Raji (cell line): Measurements from ENCODE around the gene TPTE2.
"Not testable (repeated sequence)": the region's sequence is repeated elsewhere in the genome, so short reads cannot be mapped to it uniquely, and the experiment has no call there.

Experiments
- POLR2A ChIP-seq: IDR thresholded peaks from 2 replicates; pipeline ENCODE4 v1.6.1; 2011; ENCODE audit warnings: low read depth, low read length, control low read depth; ENCODE audit not compliant: insufficient read depth

TPTE2 gene

DNA sequence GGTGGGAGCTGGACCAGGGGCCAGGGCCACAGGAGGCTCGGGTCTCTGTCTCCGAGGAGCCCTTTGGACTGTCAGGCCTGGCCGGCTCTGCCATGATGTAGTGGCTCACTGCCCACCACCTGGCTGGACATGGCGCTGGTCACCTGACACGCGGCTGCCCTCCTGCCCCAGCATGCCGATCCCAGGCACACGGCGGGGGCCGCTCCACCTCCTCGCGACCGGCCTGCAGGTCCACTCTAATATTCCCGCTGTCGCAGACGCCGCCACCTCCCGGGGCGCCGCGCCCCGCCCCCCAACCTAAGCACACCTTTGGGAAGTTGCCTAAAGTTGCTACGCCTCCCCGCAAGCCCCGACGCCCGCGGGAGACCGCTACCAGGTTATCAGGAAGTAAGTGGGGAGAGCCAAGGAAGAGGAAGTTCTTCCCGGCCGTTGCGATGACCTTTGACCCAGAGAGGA, at the start of gene TPTE2:
TSS of gene TPTE2 (minus strand) at position 406 of the 456 bp plus-strand sequence. CDS start 58,298 bp downstream, outside the sequence.
- not testable (repeated sequence) for TF ChIP-seq POLR2A

DNA sequence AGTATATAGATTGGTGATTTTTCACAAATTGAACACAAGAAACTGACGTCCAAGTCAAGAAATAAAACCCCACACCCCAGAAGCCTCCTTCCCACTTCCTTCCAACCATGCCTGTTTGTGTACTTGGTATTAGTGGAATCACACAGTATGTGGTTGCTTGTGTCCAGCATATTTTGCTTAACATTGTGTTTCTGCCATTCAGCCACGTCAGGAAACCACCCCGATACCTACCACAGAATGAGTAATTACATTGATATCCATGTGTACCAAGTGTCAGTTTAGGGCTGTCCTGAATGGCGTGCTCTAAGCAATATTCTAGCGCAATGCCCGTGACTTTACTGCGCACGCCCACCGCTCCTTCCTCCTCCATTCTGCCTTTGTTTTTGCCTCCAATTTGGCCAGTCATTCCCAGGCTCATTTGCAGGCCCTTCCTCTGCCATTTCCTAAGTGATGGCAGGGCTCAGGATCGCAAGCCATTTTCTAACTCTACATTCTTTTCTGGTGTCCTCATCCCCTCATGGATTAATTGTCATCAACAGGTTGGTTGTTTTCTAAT, 46.3 kb upstream of the TPTE2 start:
- no peak for TF ChIP-seq POLR2A

DNA sequence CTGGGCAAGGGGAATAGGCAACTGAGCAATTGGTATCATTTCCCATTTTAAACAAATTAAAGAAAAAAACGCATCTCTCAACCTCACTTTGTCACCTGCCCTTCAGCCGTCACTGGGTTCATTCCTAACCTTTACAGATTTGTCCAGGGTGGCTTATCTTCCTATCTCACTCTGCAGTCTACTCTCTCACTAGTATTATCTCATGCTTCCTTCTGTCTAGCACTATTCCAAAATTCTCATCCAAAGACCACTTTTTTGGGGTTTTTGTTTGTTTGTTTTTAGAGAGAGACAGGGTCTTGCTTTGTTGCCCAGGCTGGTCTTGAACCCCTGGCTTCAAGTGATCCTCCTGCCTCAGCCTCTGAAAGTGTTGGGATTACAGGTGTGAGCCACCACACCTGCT, 45.4 kb upstream of the TPTE2 start:
- TF ChIP-seq POLR2A: no peak

GRCh38 chr13:19606152-19606551, 44.8 kb upstream of the TPTE2 start:
- no peak for TF ChIP-seq POLR2A

GRCh38 chr13:19605161-19605955, 44.0 kb upstream of the TPTE2 start:
- TF ChIP-seq POLR2A: no peak

- TF ChIP-seq POLR2A: no peak
These were observed 43.0 kb upstream of the TPTE2 start for GRCh38 chr13:19604306-19604705.

- no peak for TF ChIP-seq POLR2A
These were observed 40.7 kb upstream of the TPTE2 start for GRCh38 chr13:19601749-19602725.

DNA sequence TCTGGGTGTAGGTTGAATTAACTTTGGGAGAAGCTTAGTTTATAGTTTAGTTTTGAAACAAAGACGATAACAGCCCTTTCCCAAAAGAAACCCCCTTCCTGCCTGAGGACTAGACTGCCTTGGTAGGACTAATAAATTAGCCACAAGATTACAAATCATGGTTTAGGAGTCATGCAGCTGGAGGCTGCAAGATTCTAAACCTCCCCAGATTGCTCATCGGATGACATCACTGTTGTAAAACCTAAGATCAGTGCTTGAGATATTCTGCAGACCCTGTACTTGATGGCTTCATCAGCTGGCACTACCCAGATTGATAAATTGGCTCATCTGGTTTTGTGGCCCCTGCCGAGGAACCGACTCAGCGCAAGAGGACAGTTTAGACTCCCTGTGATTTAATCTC, 36.2 kb upstream of the TPTE2 start:
- TF ChIP-seq POLR2A: no peak

- no peak for TF ChIP-seq POLR2A
These were observed 35.6 kb upstream of the TPTE2 start for GRCh38 chr13:19596960-19597361.

- no peak for TF ChIP-seq POLR2A
These were observed 34.8 kb upstream of the TPTE2 start for GRCh38 chr13:19596086-19596485.

DNA sequence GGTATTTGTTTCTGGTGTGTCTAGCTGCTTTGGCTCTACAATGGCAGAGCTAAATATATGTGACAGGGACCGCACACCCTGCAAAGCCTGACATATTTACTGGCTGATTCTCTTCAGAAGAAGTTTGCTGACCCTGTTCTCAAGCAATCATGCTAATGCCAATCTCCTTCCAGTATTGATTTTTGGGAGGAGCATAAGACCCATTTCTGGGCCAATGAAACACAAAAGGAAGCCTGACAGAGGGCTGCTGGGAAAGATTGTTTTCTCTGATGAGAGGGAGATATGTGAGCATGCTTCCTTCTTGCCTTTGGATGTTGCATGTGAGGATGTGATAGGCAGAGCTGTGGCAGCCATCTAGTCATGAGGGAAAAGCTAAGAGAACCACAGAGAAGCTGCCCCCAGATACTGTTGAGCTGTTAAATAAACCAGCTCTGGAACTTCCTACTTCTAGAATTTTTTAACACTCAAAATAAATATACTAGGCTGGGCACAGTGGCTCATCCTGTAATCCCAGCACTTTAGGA, 31.4 kb upstream of the TPTE2 start:
- no peak for TF ChIP-seq POLR2A

- TF ChIP-seq POLR2A: no peak
These were observed 30.5 kb upstream of the TPTE2 start for GRCh38 chr13:19591864-19592263.

- no peak for TF ChIP-seq POLR2A
These were observed 29.1 kb upstream of the TPTE2 start for GRCh38 chr13:19590423-19590822.

- no peak for TF ChIP-seq POLR2A
These were observed 28.0 kb upstream of the TPTE2 start for GRCh38 chr13:19589312-19589711.

- no peak for TF ChIP-seq POLR2A
These were observed 26.4 kb upstream of the TPTE2 start for GRCh38 chr13:19587635-19588300.

GRCh38 chr13:19586904-19587634, 25.7 kb upstream of the TPTE2 start:
- TF ChIP-seq POLR2A: no peak
